Tibial artery (tissue), 4 donors: ENCODE data around the gene PLA2G2F.

ENCODE experiments used
- DNase-seq, 2 donors: peaks; one replicate each; pipeline ENCODE4 v3.0.0-alpha.2; 2019
- H3K27ac ChIP-seq, 2 donors: fragments of 200-600 bp; sonication (generic) in 1 of 2; 1 replicate in 1 of 2; 2 replicates in 1 of 2; pipeline ENCODE4 v1.5.1; 2018 to 2019; ENCODE audit warnings: mild to moderate bottlenecking in 1 of 2
- H3K27me3 ChIP-seq, 2 donors: fragments of 200-600 bp; sonication (generic) in 1 of 2; one replicate each; pipeline versions ENCODE4 v1.5.1 to v1.6.0; 2016 to 2019
- H3K36me3 ChIP-seq, 3 donors: fragments of 200-600 bp; sonication (generic) in 2 of 3; one replicate each; pipeline ENCODE4 v1.5.1; 2016 to 2019; ENCODE audit warnings: mild to moderate bottlenecking in 2 of 3
- H3K4me1 ChIP-seq, 4 donors: fragments of 200-600 bp; sonication (generic) in 2 of 4; 1 replicate in 3 of 4; 2 replicates in 1 of 4; pipeline ENCODE4 v1.5.1; 2016 to 2019
- H3K4me3 ChIP-seq, 2 donors: fragments of 200-600 bp; sonication (generic) in 1 of 2; 1 replicate in 1 of 2; 2 replicates in 1 of 2; pipeline ENCODE4 v1.5.1; 2018 to 2019; ENCODE audit warnings: mild to moderate bottlenecking in 2 of 2
- H3K9me3 ChIP-seq, 3 donors: fragments of 200-600 bp; sonication (generic) in 1 of 3; one replicate each; pipeline ENCODE4 v1.5.1; 2016 to 2019
- CTCF ChIP-seq, 2 experiments: fragments of 200-600 bp in 1 of 2; fragments of 450-650 bp in 1 of 2; IDR thresholded peaks; one replicate each; pipeline ENCODE4 v1.5.1; 2017 to 2019; ENCODE audit warnings: antibody characterized with exemption in 2 of 2, mild to moderate bottlenecking in 1 of 2, moderate library complexity in 1 of 2
- intact Hi-C: fragments of 100-400 bp; cut with DNase I; formaldehyde crosslinking; loops from one replicate; pipeline ENCODE4 v1.15.0; 2023; ENCODE audit warnings: low total_unique reads

The PLA2G2F gene

GRCh38 chr1:20174937-20175666, 36.0 kb downstream of the PLA2G2F start:
- no peak for TF ChIP-seq CTCF (IDR thresholded peaks at IDR 0.05)
- no peak for DNase-seq
- intact Hi-C loops = no loop called here

GRCh38 chr1:20178634-20179370, 39.7 kb downstream of the PLA2G2F start:
- intact Hi-C loops = no loop called here
- no peaks in the 10 kb centered on the region for H3K4me1 ChIP-seq

More at GRCh38 chr1:20174937-20175666, 36.0 kb downstream of the PLA2G2F start:
- Histone ChIP-seq H3K4me1 (no peaks in the 10 kb centered on the region), H3K27ac (no peak overlapping the region), H3K4me3 (no peak overlapping the region), H3K9me3 (no peaks in the 10 kb centered on the region), H3K27me3 (peaks cover 0 to 16% of the 10 kb centered on the region in 2 donors), H3K36me3 (no peaks in the 10 kb centered on the region)

GRCh38 chr1:20179371-20180128, 40.4 kb downstream of the PLA2G2F start:
- Histone ChIP-seq H3K4me3 (no peak overlapping the region), H3K4me1 (no peaks in the 10 kb centered on the region), H3K27ac (no peak overlapping the region), H3K9me3 (no peaks in the 10 kb centered on the region), H3K36me3 (no peaks in the 10 kb centered on the region), H3K27me3 (peaks cover 0 to 34% of the 10 kb centered on the region in 2 donors)
- no peak for DNase-seq
- intact Hi-C loops = no loop called here
- TF ChIP-seq CTCF (IDR thresholded peaks at IDR 0.05) = no peak

More at GRCh38 chr1:20178634-20179370, 39.7 kb downstream of the PLA2G2F start:
- Histone ChIP-seq H3K27ac (no peak overlapping the region), H3K4me3 (no peak overlapping the region), H3K36me3 (no peaks in the 10 kb centered on the region), H3K9me3 (no peaks in the 10 kb centered on the region), H3K27me3 (peaks cover 0 to 28% of the 10 kb centered on the region in 2 donors)
- no peak for DNase-seq
- TF ChIP-seq CTCF (IDR thresholded peaks at IDR 0.05) = no peak

GRCh38 chr1:20180129-20180843, 41.2 kb downstream of the PLA2G2F start:
- intact Hi-C loops = no loop called here

More at GRCh38 chr1:20180129-20180843, 41.2 kb downstream of the PLA2G2F start:
- Histone ChIP-seq H3K27me3 (peaks cover 0 to 42% of the 10 kb centered on the region in 2 donors), H3K4me3 (no peak overlapping the region), H3K9me3 (no peaks in the 10 kb centered on the region), H3K27ac (no peak overlapping the region), H3K4me1 (no peaks in the 10 kb centered on the region), H3K36me3 (no peaks in the 10 kb centered on the region)
- no peak for DNase-seq
- TF ChIP-seq CTCF (IDR thresholded peaks at IDR 0.05) = no peak
